ENCODE results near the gene FSTL4.

The FSTL4 gene

GRCh38 chr5:133252133-133252480 lies 360.2 kb downstream of the FSTL4 start:
- DNase-seq, result no peak

GRCh38 chr5:133251296-133252132 lies 360.8 kb downstream of the FSTL4 start:
- DNase-seq, result no peak

- DNase-seq, result no peak
These were observed 361.8 kb downstream of the FSTL4 start for GRCh38 chr5:133250527-133250926.

- no peak for DNase-seq
These were observed 362.7 kb downstream of the FSTL4 start for GRCh38 chr5:133249593-133249992.

GRCh38 chr5:133247881-133248624 lies 364.3 kb downstream of the FSTL4 start:
- DNase-seq, result peak in 1 of 2 donors; percentile 3

GRCh38 chr5:133247151-133247709 lies 365.1 kb downstream of the FSTL4 start:
- no peak for DNase-seq

- DNase-seq, result no peak
These were observed 365.8 kb downstream of the FSTL4 start for GRCh38 chr5:133246376-133247150.

- DNase-seq, result no peak
These were observed 366.3 kb downstream of the FSTL4 start for GRCh38 chr5:133246053-133246370.

GRCh38 chr5:133245191-133246052 lies 366.9 kb downstream of the FSTL4 start:
- DNase-seq, result no peak

- no peak for DNase-seq
These were observed 368.1 kb downstream of the FSTL4 start for GRCh38 chr5:133244242-133244641.

- no peak for DNase-seq
These were observed 369.1 kb downstream of the FSTL4 start for GRCh38 chr5:133243196-133243595.

- DNase-seq, result no peak
These were observed 370.0 kb downstream of the FSTL4 start for GRCh38 chr5:133242221-133242835.

- no peak for DNase-seq
These were observed 370.9 kb downstream of the FSTL4 start for GRCh38 chr5:133241179-133242092.

- DNase-seq, result peak in 1 of 2 donors; percentile 44
These were observed 371.8 kb downstream of the FSTL4 start for GRCh38 chr5:133240425-133241091.

- DNase-seq, result no peak
These were observed 373.7 kb downstream of the FSTL4 start for GRCh38 chr5:133238426-133239205.

GRCh38 chr5:133236976-133237375 lies 375.4 kb downstream of the FSTL4 start:
- DNase-seq, result no peak

- DNase-seq, result no peak
These were observed 375.8 kb downstream of the FSTL4 start for GRCh38 chr5:133236541-133236951.

GRCh38 chr5:133235696-133236426 lies 376.5 kb downstream of the FSTL4 start:
- no peak for DNase-seq

- DNase-seq, result no peak
These were observed 377.4 kb downstream of the FSTL4 start for GRCh38 chr5:133234911-133235310.
